HL-60 (cell line): Measurements from ENCODE around the gene OR8H3.

Source experiments
- DNase-seq, 2 experiments: peaks; one replicate each; pipeline ENCODE4 v3.0.0-alpha.2; 2010 to 2020; ENCODE audit warnings: low read depth in 1 of 2, low spot score in 1 of 2
- H3K27ac ChIP-seq: fragments of 250-450 bp; sonication (Bioruptor Pico); replicated peaks from 2 replicates; pipeline ENCODE4 v1.5.1; 2020; ENCODE audit warnings: mild to moderate bottlenecking, moderate library complexity
- H3K27me3 ChIP-seq: fragments of 250-450 bp; sonication (Bioruptor Pico); 2 replicates; pipeline ENCODE4 v1.5.1; 2021; ENCODE audit warnings: mild to moderate bottlenecking, moderate library complexity; ENCODE audit not compliant: insufficient read depth, poor library complexity, severe bottlenecking
- H3K4me3 ChIP-seq: replicated peaks from 2 replicates; pipeline ENCODE4 v1.5.1; 2011; ENCODE audit warnings: mild to moderate bottlenecking, control low read depth, low read length; ENCODE audit not compliant: insufficient read depth
- CTCF ChIP-seq: IDR thresholded peaks from one replicate; pipeline ENCODE4 v1.5.1; 2011; ENCODE audit warnings: low read length, control low read depth, inconsistent platforms; ENCODE audit not compliant: insufficient read depth
- GABPA ChIP-seq: IDR thresholded peaks from 2 replicates; pipeline ENCODE4 v1.6.1; 2012; ENCODE audit warnings: low read depth
- POLR2AphosphoS5 ChIP-seq: IDR thresholded peaks from 2 replicates; pipeline ENCODE4 v1.6.1; 2012; ENCODE audit warnings: low read depth
- REST ChIP-seq: IDR thresholded peaks from 2 replicates; pipeline ENCODE4 v1.6.1; 2012; ENCODE audit warnings: low read depth; ENCODE audit not compliant: insufficient replicate concordance
- SPI1 ChIP-seq: IDR thresholded peaks from 2 replicates; pipeline ENCODE4 v1.6.1; 2012; ENCODE audit warnings: low read depth, mild to moderate bottlenecking, borderline replicate concordance

Gene OR8H3

GRCh38 chr11:56172256-56172830 is 50.2 kb downstream of the OR8H3 start:
- no peak overlapping the region for H3K4me3 ChIP-seq
- TF ChIP-seq GABPA: no peak
- no peak for TF ChIP-seq REST
- no peak for TF ChIP-seq POLR2AphosphoS5
- TF ChIP-seq SPI1: no peak
- no peak for TF ChIP-seq CTCF
- no peak for DNase-seq

More at GRCh38 chr11:56172256-56172830, 50.2 kb downstream of the OR8H3 start:
- Histone ChIP-seq H3K27me3 (no peaks in the 10 kb centered on the region), H3K27ac (no peak overlapping the region)
